ENCODE results near the gene NEAT1. TPM values are rescaled to one million over a fixed set of nuclear protein-coding genes. Genes with fewer than 3 reads are reported as not detected.

Gene NEAT1
- total RNA-seq, 1 donor from 2014 or later = 78.8 TPM

DNA sequence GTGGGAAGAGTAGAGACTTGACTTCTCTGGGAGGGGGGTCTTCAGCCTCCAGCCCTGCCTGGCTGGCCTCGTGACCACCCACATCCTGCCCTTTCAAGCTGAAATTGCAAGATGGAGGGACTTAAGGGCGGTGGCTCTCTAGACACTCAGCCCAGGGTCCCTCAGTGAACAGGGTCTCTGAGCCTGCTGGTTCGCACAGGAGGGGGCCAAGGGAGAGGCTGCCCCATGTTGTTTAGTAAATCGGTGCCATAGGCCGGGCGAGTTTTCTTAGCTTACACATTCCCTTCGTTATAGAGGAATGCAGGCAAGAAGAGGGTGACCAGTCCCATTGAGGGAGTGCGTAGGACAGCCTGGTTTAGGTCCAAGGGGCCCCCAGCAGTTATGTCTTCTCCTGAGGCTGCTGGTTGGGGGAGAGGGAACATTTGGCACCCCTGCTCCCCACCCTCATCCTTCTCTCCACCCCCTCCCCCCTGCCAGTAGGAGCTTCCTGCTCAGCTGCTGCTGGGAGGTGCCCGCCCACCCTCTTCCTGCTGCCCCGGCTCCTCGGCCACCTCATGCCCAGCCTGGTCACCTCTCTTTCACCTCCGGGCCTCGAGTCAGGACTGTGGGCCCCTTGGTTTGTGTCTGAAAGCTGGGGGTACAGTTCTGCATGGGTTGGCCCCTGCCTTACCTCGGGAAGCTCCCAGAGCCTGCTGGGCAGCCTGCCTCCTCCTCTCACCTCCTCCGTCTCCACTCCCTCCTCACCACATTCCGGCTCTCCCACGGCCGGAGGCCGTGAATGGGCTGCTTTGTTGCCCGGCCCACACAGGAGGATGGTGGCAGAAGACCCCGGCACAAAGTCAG lies 32.3 kb upstream of the NEAT1 start:
- TF ChIP-seq, protein P1, sequence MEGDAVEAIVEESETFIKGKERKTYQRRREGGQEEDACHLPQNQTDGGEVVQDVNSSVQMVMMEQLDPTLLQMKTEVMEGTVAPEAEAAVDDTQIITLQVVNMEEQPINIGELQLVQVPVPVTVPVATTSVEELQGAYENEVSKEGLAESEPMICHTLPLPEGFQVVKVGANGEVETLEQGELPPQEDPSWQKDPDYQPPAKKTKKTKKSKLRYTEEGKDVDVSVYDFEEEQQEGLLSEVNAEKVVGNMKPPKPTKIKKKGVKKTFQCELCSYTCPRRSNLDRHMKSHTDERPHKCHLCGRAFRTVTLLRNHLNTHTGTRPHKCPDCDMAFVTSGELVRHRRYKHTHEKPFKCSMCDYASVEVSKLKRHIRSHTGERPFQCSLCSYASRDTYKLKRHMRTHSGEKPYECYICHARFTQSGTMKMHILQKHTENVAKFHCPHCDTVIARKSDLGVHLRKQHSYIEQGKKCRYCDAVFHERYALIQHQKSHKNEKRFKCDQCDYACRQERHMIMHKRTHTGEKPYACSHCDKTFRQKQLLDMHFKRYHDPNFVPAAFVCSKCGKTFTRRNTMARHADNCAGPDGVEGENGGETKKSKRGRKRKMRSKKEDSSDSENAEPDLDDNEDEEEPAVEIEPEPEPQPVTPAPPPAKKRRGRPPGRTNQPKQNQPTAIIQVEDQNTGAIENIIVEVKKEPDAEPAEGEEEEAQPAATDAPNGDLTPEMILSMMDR (IDR thresholded peaks at IDR 0.05; ENCODE audit: unreplicated experiment) = no peak
- Mint-ChIP-seq H3K9me3 (ENCODE audit: low read depth) (no peaks in the 10 kb centered on the region), H3K36me3 (ENCODE audit: insufficient read depth) (no peaks in the 10 kb centered on the region), H3K4me3 (ENCODE audit: low read depth) (no peak overlapping the region), H3K27ac (no peak overlapping the region), H3K27me3 (no peaks in the 10 kb centered on the region), H3K4me1 (ENCODE audit: low read depth) (peaks cover 5% of the 10 kb centered on the region)
- no peak for DNase-seq (ENCODE audit: low spot score, unreplicated experiment)

DNA sequence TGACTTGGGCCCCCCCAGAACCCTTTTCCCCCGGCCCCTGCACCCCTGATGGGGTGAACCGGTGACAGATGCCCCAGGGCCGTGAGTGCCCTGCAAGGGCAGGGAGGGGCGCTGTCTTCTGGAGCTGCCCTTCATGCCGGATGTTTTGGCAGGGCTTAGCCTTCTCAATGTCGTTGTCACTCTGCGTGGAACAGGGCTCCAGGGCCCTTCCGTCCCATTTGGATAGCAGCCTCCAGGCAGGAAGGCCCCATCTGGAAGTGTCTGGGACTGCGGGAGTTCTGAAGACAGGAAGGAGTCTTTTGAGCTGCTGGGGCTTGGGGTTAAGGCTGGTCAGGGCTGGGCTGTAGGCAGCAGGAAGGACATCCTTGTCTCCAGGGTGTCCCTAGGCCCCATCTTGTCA lies 31.6 kb upstream of the NEAT1 start:
- Mint-ChIP-seq H3K27ac (no peak overlapping the region), H3K27me3 (no peaks in the 10 kb centered on the region), H3K9me3 (ENCODE audit: low read depth) (no peaks in the 10 kb centered on the region), H3K36me3 (ENCODE audit: insufficient read depth) (no peaks in the 10 kb centered on the region), H3K4me1 (ENCODE audit: low read depth) (peaks cover 5% of the 10 kb centered on the region), H3K4me3 (ENCODE audit: low read depth) (no peak overlapping the region)
- no peak for DNase-seq (ENCODE audit: low spot score, unreplicated experiment)
- TF ChIP-seq, protein P1 (IDR thresholded peaks at IDR 0.05; ENCODE audit: unreplicated experiment) = no peak

DNA sequence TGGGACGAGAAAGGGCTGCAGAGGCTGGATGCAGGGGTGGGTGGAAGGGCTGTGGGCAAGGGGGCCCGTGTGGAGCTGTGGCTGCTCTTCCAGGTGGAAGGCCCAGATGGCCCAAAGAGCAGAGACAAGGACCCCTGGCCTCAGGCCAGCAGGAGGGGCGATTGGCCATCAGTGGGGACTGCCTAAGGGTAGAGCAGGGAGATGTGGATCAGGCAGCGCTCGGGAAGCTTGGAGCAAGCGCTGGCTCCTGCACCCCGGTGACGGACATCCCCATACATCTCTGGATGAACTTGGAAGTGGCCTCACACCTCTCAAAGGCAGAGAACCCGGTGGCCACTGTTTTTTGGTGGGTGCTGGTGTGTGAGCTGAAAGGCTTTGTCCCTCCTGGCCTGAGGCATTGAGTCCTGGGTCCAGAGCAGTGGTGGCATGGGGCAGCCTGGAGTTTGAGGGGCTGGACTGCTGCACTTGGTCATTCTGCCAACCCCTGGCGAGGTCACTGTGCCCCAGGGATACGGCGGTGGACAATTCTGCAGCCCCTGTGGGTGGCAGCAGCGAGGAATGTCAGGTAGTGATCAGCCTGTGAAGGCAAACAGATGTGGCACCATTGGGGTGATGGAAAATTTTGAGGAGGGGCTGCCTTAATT lies 30.3 kb upstream of the NEAT1 start:
- Mint-ChIP-seq H3K4me1 (ENCODE audit: low read depth) (peaks cover 4% of the 10 kb centered on the region), H3K9me3 (ENCODE audit: low read depth) (no peaks in the 10 kb centered on the region), H3K27me3 (no peaks in the 10 kb centered on the region), H3K4me3 (ENCODE audit: low read depth) (no peak overlapping the region), H3K36me3 (ENCODE audit: insufficient read depth) (peaks cover 2% of the 10 kb centered on the region), H3K27ac (peak overlapping the region; percentile 64)
- no peak for DNase-seq (ENCODE audit: low spot score, unreplicated experiment)
- TF ChIP-seq, protein P1 (IDR thresholded peaks at IDR 0.05; ENCODE audit: unreplicated experiment) = no peak

DNA sequence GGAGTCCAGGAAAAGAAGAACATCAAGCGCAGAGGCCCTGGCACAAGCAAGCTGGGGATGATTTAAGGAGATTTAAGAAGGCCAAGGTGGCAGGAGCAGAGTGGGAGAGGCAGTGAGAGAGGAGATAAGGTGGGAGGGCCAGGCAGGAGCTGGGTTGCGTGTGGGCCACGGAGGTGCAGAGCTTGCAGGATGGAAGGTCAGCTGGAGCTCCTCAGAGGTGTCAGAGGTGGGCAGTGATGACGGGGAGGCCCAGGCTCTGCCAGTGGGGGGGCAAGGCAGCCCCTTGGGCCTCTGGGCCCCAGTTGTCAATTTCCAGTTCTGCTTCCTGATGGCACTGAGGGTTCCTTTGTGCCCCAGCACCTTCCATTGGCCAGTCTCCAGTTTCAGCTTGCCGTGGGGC lies 29.7 kb upstream of the NEAT1 start:
- Mint-ChIP-seq H3K27ac (no peak overlapping the region), H3K4me3 (ENCODE audit: low read depth) (no peak overlapping the region), H3K9me3 (ENCODE audit: low read depth) (no peaks in the 10 kb centered on the region), H3K27me3 (no peaks in the 10 kb centered on the region), H3K4me1 (ENCODE audit: low read depth) (peaks cover 4% of the 10 kb centered on the region), H3K36me3 (ENCODE audit: insufficient read depth) (peaks cover 4% of the 10 kb centered on the region)
- no peak for DNase-seq (ENCODE audit: low spot score, unreplicated experiment)
- TF ChIP-seq, protein P1 (IDR thresholded peaks at IDR 0.05; ENCODE audit: unreplicated experiment) = no peak

DNA sequence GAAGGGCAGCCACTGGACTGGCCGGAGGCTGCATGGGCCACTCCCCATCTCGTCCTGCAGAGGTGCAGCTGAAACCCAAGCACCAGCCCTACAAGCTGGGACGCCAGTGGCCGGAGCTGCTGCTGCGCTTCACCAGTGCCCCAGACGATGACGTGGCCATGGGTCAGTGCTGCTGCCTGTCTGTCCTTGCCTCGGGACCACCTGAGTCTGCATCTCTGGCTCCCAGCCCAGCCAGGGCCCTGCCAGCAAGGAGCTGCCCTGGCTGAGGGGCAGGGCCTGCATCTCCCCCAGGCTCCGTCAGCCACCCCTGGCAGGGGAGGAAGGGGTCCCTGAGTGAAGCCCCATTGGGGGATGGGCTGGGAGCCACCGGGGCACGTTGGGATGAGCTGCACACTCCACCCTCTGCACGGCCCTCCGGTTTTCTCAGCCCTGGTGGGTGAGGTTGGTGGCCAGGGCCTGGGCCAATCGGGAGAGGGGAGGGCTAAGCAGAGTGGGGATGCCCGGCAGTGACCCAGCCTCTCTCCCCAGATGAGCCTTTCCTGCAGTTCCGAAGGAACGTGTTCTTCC lies 29.0 kb upstream of the NEAT1 start:
- peaks cover 4% of the 10 kb centered on the region for H3K4me1 Mint-ChIP-seq (ENCODE audit: low read depth)
- TF ChIP-seq, protein P1 (IDR thresholded peaks at IDR 0.05; ENCODE audit: unreplicated experiment) = no peak
- peaks cover 4% of the 10 kb centered on the region for H3K36me3 Mint-ChIP-seq (ENCODE audit: insufficient read depth)
- H3K27me3 Mint-ChIP-seq = no peaks in the 10 kb centered on the region
- H3K9me3 Mint-ChIP-seq (ENCODE audit: low read depth) = no peaks in the 10 kb centered on the region
- no peak overlapping the region for H3K27ac Mint-ChIP-seq
- no peak for DNase-seq (ENCODE audit: low spot score, unreplicated experiment)
- H3K4me3 Mint-ChIP-seq (ENCODE audit: low read depth) = no peak overlapping the region
